Lower leg skin (tissue), 4 donors: Measurements from ENCODE around the gene CDC37. TPM values are rescaled to one million over a fixed set of nuclear protein-coding genes. Genes with fewer than 3 reads are reported as not detected.

Source experiments
- DNase-seq, 2 donors: peaks; one replicate each; pipeline ENCODE4 v3.0.0-alpha.2; 2019; ENCODE audit warnings: low spot score in 2 of 2
- H3K4me3 ChIP-seq: fragments of 200-600 bp; sonication (generic); 2 replicates; pipeline ENCODE4 v1.5.1; 2017; ENCODE audit warnings: mild to moderate bottlenecking, low read depth; ENCODE audit not compliant: poor library complexity, severe bottlenecking
- POLR2A ChIP-seq, 2 donors: fragments of 450-650 bp; IDR thresholded peaks; one replicate each; pipeline ENCODE4 v1.6.1; 2016 to 2017; ENCODE audit warnings: antibody characterized with exemption in 2 of 2, mild to moderate bottlenecking in 1 of 2, moderate library complexity in 1 of 2
- WGBS, 2 donors: methylation state at CpG; one replicate each; pipeline ENCODE4 v1.1.5; 2018; 5-methylcytosine and 5-hydroxymethylcytosine counted together
- intact Hi-C: fragments of 100-400 bp; cut with DNase I; formaldehyde crosslinking; loops from one replicate; pipeline ENCODE4 v1.15.0; 2023; ENCODE audit warnings: low total_unique reads
- total RNA-seq, 4 donors: library from RNA; depleted of rRNA; stranded (reverse); fragments of >200 nt; gene quantifications; one replicate each; pipeline ENCODE4 v1.1.0, GENCODE V29; 2016
- TF ChIP-seq, protein P1 (sequence below), 3 donors: fragments of 450-650 bp; IDR thresholded peaks; one replicate each; pipeline ENCODE4 v1.5.1; 2016; ENCODE audit warnings: antibody characterized with exemption in 3 of 3, mild to moderate bottlenecking in 3 of 3, moderate library complexity in 2 of 3

CDC37 gene
- total RNA-seq, 4 donors from 2014 or later, result 92.8 to 142 (median 120) TPM

GRCh38 chr19:10430505-10431253 lies 27.3 kb upstream of the CDC37 start:
- 5 to 11% methylated on average over 23 to 33 of the region's 75 CpGs for WGBS, 2 donors
- peak overlapping the region; percentile 53 for H3K4me3 ChIP-seq
- intact Hi-C loops, result no loop called here
- DNase-seq, result peak in 1 of 2 donors; percentile 92
- TF ChIP-seq, protein P1, sequence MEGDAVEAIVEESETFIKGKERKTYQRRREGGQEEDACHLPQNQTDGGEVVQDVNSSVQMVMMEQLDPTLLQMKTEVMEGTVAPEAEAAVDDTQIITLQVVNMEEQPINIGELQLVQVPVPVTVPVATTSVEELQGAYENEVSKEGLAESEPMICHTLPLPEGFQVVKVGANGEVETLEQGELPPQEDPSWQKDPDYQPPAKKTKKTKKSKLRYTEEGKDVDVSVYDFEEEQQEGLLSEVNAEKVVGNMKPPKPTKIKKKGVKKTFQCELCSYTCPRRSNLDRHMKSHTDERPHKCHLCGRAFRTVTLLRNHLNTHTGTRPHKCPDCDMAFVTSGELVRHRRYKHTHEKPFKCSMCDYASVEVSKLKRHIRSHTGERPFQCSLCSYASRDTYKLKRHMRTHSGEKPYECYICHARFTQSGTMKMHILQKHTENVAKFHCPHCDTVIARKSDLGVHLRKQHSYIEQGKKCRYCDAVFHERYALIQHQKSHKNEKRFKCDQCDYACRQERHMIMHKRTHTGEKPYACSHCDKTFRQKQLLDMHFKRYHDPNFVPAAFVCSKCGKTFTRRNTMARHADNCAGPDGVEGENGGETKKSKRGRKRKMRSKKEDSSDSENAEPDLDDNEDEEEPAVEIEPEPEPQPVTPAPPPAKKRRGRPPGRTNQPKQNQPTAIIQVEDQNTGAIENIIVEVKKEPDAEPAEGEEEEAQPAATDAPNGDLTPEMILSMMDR (IDR thresholded peaks at IDR 0.05), result no peak
- no peak for TF ChIP-seq POLR2A (IDR thresholded peaks at IDR 0.05)

DNA sequence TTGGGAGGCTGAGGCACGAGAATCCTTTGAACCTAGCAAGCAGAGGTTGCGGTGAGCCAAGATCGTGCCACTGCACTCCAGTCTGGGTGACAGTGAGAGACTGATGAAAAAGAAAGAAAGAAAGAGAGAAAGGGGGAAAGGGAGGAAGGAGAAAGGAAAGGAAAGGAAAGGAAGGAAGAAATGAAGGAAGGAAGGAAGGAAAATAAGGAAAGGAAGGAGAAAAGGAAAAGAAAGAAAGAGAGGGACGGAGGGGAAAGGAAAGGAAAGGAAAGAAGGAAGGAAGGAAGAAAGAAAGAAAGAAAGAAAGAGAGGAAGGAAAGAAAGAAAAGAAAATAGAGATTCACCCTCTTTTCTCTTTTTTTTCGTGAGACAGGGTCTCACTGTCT lies 25.6 kb upstream of the CDC37 start:
- intact Hi-C loops, result no loop called here
- no peak overlapping the region for H3K4me3 ChIP-seq
- TF ChIP-seq, protein P1 (IDR thresholded peaks at IDR 0.05), result no peak
- TF ChIP-seq POLR2A (IDR thresholded peaks at IDR 0.05), result no peak
- WGBS, 2 donors, result 69 to 71% methylated on average over 5 of the region's 5 CpGs
- no peak for DNase-seq

GRCh38 chr19:10427169-10427568 lies 23.8 kb upstream of the CDC37 start:
- WGBS, 2 donors, result 88 to 89% methylated on average over 6 of the region's 6 CpGs
- H3K4me3 ChIP-seq, result no peak overlapping the region
- intact Hi-C loops, result no loop called here
- DNase-seq, result no peak
- no peak for TF ChIP-seq POLR2A (IDR thresholded peaks at IDR 0.05)
- TF ChIP-seq, protein P1 (IDR thresholded peaks at IDR 0.05), result no peak

DNA sequence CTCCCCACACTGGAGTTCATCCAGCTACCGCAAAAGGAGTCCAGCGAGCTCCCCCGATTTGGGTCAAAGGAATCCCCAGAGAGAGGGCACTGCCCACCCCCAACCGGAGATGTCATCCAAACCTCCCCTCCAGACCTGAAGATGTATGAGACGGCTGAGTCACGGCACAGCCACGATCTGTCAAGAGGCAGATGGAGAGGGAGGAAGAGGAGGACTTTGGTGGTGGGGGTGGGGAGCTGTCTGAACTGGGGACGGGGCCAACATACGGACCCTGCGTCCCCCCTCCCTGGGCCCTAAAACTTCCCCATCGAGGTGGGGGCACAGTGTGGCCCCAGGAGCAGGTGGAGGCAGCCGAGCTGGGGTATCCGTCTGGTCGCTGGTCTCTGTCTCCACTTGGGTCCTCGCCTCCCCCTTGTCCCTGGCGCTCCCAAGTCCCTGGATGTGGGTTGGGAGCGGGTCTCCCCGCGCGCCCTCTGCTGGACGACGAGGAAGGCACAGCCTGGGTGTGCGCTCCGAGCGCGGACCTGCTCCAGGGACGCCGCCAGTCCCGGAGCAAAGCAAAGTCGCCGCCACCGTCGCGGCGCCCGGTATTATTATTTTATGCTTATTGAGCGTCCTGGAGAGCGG lies 20.8 kb upstream of the CDC37 start:
- 3% methylated on average over 12 to 38 of the region's 38 CpGs for WGBS, 2 donors
- no peak for TF ChIP-seq POLR2A (IDR thresholded peaks at IDR 0.05)
- TF ChIP-seq, protein P1 (IDR thresholded peaks at IDR 0.05), result no peak
- peak in 1 of 2 donors; percentile 96 for DNase-seq
- intact Hi-C loops, result no loop called here
- H3K4me3 ChIP-seq, result no peak overlapping the region

- H3K4me3 ChIP-seq, result no peak overlapping the region
- intact Hi-C loops, result no loop called here
- TF ChIP-seq, protein P1 (IDR thresholded peaks at IDR 0.05), result no peak
- no peak for TF ChIP-seq POLR2A (IDR thresholded peaks at IDR 0.05)
- DNase-seq, result no peak
- 57 to 65% methylated on average over 3 of the region's 3 CpGs for WGBS, 2 donors
These were observed 19.5 kb upstream of the CDC37 start for GRCh38 chr19:10422846-10423245.
